HG03342 (cell line): ENCODE data around the gene KCNG2.
"Not testable (repeated sequence)": the region's sequence is repeated elsewhere in the genome, so short reads cannot be mapped to it uniquely, and the experiment has no call there.

Source experiments
- ATAC-seq: cut with Tn5 transposase; IDR thresholded peaks from one replicate; pipeline ENCODE4 v1.9.1; 2021; ENCODE audit warnings: mild to moderate bottlenecking, moderate library complexity; ENCODE audit not compliant: unreplicated experiment

The KCNG2 gene

GRCh38 chr18:79797518-79798345 lies at the start of gene KCNG2:
Gene KCNG2, plus strand, starts transcription at chr18:79797938. Its CDS starts 65,730 bp downstream, at chr18:79863668.
- no peak for ATAC-seq

- no peak for ATAC-seq
Measured at GRCh38 chr18:79748321-79749180, 49.2 kb upstream of the KCNG2 start.

GRCh38 chr18:79749251-79750191 lies 48.2 kb upstream of the KCNG2 start:
- ATAC-seq = no peak

- ATAC-seq = no peak
Measured at GRCh38 chr18:79750980-79751571, 46.7 kb upstream of the KCNG2 start.

GRCh38 chr18:79751918-79752578 lies 45.7 kb upstream of the KCNG2 start:
- ATAC-seq = not testable (repeated sequence)

GRCh38 chr18:79752946-79753345 lies 44.8 kb upstream of the KCNG2 start:
- ATAC-seq = not testable (repeated sequence)

- no peak for ATAC-seq
Measured at GRCh38 chr18:79753391-79753851, 44.3 kb upstream of the KCNG2 start.

- no peak for ATAC-seq
Measured at GRCh38 chr18:79754022-79754761, 43.5 kb upstream of the KCNG2 start.

- ATAC-seq = no peak
Measured at GRCh38 chr18:79754831-79755351, 42.8 kb upstream of the KCNG2 start.

- ATAC-seq = no peak
Measured at GRCh38 chr18:79755496-79756142, 42.1 kb upstream of the KCNG2 start.

GRCh38 chr18:79756143-79756500 lies 41.6 kb upstream of the KCNG2 start:
- ATAC-seq = no peak

GRCh38 chr18:79756826-79757225 lies 40.9 kb upstream of the KCNG2 start:
- ATAC-seq = no peak

- no peak for ATAC-seq
Measured at GRCh38 chr18:79760348-79760747, 37.4 kb upstream of the KCNG2 start.

GRCh38 chr18:79760881-79761280 lies 36.9 kb upstream of the KCNG2 start:
- no peak for ATAC-seq

- no peak for ATAC-seq
Measured at GRCh38 chr18:79763407-79763806, 34.3 kb upstream of the KCNG2 start.

GRCh38 chr18:79764131-79764530 lies 33.6 kb upstream of the KCNG2 start:
- no peak for ATAC-seq

GRCh38 chr18:79765491-79766245 lies 32.1 kb upstream of the KCNG2 start:
- ATAC-seq = no peak

GRCh38 chr18:79766308-79766707 lies 31.4 kb upstream of the KCNG2 start:
- no peak for ATAC-seq
